Epidermal melanocyte (primary cell): ENCODE data around the gene SYCE1.
"Not testable (repeated sequence)": the region's sequence is repeated elsewhere in the genome, so short reads cannot be mapped to it uniquely, and the experiment has no call there.

ENCODE experiments used
- DNase-seq: peaks from one replicate; pipeline ENCODE4 v3.0.0; 2011; ENCODE audit warnings: low spot score; ENCODE audit not compliant: insufficient read length

The SYCE1 gene, protein sequence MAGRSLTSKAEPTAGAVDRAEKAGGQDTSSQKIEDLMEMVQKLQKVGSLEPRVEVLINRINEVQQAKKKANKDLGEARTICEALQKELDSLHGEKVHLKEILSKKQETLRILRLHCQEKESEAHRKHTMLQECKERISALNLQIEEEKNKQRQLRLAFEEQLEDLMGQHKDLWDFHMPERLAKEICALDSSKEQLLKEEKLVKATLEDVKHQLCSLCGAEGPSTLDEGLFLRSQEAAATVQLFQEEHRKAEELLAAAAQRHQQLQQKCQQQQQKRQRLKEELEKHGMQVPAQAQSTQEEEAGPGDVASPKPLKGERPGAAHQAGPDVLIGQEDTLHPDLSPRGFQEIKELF

DNA sequence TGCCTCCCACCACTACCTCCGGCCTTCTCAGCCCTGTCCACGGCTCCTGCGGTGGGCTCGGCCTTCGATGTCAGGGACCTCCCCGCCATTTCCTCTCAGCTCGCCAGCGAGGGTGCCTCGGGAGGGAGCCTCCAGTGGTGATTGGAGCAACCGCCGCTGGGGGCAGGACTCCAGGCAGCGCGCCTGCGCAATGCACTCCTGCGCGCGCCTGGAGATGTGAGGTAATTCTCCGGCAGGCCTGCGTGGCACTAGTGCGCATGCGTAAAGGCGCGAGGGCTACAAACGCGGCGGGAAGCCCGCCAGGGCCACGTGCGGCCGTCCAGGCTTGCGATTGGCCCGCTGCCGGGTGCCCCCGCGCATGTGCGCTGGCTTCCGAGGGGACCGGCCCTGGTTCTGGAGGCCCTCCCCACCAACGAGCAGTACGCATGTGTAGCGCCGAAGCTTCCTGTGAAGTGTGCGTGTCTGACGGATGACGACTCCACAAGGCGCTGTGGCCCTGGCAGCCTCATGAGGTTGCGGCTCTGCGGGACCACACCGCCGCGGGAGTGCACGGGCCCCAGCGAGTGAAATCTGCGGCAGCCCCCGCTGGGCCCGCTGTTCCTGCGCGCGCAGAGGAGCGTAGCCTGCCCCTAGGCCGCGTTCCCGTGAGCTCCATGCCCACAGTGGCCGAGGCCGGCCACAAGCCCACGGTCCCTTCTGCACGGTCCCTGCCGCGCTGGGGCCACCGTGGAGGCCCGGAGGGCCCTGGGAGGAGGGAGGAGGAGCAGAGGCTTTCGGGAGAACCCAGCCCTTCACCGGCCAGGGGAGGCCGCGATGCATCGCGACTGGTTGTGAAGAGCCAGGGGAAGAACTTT is at the start of gene SYCE1:
TSS of gene SYCE1 (minus strand) at position 143 of the 854 bp plus-strand sequence. CDS start at position 89, 54 bp downstream.
- no peak for DNase-seq

DNA sequence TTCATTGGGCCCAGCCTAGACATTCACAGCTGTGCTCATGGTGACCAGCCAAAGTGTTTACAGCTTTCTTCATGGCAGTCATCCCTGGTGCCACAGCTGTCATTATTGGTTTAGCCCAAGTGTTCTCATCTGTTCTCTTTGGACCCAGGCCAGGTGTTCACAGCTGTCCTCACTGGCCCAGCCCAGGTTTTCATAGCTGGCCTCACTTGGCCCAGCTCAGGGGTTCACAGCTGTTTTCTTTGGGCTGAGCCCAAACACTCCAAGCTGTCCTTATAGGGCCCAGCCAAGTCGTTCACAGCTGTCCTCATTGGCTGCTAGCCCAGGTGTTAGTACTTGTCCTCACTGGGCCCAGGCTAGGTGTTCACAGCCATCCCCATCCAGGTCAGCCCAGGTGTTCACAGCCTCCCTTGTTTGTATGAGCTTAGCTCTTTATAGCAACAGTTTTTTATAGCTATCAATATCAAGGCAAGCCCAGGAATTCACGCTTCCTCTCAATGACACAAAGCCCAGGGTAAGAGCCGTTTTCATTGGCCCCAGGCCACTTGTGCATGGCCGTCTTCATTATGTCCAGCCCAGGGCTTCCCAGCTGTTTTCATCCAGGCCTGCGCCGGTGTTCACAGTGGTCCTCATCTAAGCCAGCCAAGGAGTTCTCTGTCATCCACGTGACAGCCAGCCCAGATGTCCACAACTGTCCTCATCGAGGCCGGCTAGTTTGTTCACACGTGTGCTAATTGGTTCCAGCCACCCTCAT is 49.6 kb upstream of the SYCE1 start:
- DNase-seq = no peak

DNA sequence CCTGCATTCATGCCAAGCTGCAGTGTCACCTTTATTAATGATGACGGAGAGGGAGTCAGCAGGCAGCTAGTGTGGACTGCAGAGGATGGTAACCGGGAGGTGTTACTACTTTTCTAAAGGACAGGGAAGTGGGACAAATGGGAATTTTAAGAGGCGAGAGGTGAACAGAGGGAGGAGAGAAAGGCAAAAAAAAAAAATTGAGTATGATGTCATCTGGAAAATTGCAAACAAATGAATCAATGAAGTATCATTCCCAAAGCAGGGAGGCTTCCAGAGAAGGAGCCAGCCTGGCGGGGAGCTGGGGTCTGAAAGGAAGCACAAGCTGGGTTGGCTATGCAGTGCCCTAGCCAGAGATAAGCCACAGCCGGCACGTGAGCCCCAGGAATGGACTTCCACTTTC is 48.3 kb upstream of the SYCE1 start:
- no peak for DNase-seq

DNA sequence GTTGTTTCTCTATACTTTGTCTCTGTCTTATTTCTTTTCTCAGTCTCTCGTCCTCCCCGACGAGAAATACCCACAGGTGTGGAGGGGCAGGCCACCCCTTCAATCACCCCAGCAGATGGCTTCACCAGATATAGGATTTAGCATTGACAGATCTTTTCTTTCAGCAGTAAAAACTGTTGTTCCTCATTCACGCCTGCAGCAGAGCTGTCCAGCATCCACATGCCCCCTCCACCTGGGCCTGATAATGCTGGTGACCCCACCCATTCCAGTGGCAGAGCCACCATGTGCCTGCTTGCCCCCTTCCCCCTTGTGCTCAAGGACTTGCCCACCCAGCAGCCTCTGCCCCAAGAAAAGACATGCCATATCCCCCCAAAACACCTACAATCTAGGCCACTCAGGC is 45.7 kb upstream of the SYCE1 start:
- no peak for DNase-seq

DNA sequence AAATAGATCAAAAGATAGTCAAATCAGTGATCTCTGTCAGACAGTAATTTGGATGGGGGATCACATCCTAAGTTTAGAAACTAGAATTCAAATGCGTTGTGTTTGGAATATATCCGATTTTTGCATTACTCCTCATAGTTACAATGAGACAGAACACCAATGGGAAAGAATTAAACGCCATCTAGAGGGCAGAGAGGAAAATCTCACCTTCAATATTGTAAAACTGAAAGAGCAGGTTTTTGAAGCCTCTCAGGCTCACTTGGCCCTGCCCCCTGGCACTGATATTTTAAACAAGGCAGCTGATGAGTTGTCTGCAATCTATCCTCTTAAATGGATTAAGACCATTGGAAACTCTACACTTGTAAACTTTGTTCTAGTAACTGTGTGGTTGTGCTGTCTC is 43.5 kb upstream of the SYCE1 start:
- DNase-seq = no peak

DNA sequence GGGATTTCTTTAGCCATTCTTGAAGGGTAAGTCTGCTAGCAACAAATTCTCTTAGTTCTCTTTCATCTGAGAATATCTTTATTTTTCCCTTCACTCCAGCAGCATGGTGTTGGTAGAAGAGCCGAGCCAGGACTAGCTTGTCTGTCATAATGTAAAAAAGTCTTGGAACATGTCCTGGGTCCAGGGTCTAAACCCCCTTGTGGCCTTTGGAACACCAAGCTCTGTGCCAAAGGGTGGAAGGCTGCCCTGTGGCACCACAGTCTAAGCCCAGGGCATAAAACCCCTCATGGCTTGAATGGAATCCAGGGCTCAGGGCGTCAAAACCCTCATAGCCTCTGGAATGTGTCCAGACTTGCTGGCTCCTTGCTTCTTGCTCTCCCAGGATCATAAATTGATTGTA is 38.1 kb upstream of the SYCE1 start:
- DNase-seq = not testable (repeated sequence)

DNA sequence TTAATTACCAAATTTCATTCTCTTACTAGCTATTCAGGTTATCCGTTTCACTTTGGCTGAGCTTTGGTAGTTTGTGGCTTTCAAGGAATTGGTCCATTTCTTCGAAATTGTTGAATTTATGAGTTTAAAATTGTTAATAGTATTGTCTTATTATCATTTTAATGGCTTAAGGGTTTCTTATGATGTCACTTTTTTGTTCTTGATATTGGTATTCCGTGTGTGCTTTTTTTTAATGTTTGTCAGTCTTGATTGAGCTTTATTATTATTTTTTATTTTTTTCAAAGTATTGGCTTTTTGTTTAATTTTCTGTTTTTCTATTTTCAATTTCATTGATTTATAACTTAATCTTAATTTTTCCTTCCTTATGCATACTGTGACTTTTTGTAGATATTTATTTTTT is 35.3 kb upstream of the SYCE1 start:
- no peak for DNase-seq

DNA sequence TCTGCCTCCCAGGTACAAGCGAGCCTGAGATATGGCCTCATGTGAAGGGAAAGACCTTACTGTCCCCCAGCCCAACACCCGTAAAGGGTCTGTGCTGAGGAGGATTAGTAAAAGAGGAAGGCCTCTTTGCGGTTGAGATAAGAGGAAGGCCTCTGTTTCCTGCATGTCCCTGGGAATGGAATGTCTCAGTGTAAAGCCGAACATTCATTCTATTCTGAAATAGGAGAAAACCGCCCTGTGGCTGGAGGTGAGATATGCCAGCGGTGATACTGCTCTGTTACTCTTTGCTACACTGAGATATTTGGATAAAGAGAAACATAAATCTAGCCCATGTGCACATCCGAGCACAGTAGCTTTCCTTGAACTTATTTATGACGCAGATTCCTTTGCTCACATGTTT is 34.5 kb upstream of the SYCE1 start:
- not testable (repeated sequence) for DNase-seq

DNA sequence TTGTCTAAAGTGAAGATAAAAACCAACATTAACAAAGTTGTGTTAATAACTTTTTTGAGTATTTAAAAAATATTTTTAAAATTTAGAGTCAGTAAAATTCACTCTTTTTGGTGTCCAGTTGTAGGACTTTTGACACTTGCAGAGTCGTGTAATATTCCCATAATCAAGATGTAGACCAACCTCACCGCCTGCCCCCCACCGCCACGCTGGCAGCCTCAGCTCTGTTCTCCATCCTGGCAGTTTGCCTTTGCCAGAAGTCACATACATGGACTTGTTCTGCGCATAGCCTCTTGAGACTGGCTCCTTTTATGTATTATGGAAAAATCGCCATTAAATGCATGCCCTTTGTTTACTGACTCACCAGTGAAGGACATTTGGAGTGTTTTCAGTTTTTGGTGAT is 27.3 kb upstream of the SYCE1 start:
- DNase-seq = no peak

DNA sequence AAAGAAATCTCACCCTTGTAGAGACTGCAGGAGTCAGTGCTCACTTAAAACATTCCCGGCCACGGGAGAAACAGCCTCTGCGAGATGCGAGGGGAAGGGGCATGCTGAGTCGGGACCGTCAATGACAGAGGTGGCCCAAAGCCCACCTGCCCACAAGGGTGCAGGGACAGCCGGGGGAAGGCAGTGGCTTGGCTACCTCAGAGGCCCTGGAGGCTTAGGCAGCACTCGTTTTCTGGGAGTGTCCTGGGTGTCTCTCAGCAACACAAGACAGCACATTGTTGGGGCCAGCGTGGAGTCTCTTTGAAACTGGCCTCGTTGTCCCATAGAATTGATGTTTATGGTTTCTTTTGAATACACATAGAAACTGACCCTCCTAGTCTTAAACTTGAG is 25.6 kb upstream of the SYCE1 start:
- DNase-seq = no peak

DNA sequence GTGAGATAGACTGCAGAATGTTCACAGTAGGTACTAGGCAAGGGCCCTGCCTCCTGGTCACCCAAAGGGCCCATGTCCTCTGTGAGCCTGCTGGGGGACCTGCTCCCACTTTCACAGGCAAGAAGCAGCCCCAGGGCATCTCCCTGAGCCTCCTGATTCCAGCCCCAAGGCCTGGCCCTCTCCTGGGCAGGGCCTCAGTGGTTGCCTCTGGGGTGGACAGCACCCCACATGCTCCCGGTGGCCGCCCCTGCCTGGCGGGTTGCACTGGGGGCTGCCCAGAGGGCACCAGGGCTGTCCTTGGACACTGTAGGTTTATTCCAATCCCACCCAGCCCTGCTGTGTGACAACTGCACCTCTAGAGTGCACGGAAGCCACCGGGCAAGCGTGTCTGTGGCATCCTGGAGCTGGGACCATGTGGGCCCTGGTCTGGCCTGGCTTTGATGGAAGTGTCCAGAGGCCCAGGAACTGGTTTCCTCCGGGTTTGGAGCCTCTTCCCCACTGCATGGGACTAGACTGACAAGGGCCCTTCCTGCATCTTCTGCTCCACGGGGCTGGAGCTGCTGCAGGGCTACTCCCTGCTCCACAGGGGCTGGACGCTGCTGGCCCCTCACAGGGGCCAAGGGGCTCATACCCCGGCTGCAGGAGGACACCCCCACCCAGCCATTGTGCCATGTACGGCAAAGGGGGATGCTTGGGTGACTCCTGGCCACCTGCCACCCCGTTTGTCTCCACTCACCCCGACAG is 25.0 kb upstream of the SYCE1 start:
- DNase-seq = no peak

DNA sequence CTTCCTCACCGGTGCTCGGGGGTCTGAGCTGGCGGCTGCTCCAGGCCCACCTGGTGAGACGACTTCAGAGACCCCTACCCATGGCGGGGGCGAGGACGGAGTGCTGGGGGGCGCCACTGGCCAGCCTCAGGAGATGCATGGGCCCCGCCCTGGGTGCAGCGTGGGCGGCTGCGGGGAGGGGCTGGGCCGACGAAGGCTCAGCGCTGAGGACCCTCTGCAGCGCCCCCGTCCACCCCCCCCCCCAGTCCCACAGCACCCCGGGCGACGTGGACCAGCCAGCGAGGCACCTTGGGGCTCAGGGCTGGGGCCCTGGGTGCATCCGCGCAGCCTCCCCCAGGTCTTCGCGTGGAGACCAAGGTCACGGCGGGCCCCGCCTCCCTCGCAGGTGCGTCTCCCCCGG is 11.7 kb upstream of the SYCE1 start:
- not testable (repeated sequence) for DNase-seq

DNA sequence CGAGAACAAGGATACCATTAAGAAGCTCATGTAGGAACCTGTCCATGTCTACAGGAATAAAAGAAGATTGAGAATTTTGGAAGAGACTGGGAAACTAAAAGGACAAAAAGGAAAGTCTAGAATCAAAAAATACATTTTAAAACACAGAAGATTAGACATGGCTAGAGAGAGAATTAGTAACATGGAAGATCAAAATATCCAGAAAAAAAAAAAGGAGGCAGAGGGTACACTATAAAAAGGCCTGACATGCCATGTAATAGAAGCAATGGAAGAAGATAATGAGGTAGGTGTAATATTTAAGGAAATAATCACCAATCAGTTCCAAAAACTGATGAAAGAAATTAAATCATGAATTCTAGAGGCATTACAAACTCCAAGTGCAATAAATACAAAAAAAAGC is 8.1 kb upstream of the SYCE1 start:
- DNase-seq = not testable (repeated sequence)

DNA sequence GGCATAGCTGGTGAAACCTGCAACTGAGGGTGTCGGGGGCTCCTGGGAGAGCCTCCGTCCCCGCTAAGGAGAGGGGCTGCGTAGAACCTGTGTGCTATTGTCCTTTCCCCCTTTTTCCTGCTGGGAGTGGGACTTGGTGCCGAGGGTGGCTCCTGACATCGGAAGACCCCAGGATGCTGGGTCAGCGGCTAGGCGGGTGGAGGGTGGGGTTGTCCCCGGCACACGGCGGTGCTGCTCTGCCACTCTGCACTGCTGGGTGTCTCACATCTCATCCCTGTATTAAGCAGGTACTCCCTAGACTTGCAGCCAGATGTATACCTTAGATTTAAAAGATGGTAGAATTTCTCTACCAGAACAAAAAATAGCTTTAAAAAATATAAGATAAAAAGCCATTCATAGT is 6.7 kb upstream of the SYCE1 start:
- not testable (repeated sequence) for DNase-seq

DNA sequence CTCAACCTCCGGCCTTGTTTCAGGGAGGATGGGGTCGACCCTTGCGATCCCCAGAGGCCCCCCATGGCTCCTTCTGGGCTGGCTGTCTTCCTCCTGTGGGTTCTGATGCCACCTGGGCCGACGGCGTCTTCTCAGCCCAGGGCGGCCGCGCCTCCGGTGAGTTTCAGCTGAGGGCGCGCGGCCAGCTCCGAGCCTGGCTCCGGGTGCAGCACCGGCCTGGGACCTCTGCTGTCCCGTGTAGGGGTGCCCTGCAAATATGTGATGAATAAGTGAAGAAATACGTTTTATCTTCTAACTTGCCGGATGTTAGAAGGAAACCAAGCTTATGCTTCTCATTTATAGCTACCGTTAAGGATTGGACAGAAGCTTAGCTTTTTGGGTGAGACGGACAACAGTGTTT is 4.4 kb upstream of the SYCE1 start:
- not testable (repeated sequence) for DNase-seq

DNA sequence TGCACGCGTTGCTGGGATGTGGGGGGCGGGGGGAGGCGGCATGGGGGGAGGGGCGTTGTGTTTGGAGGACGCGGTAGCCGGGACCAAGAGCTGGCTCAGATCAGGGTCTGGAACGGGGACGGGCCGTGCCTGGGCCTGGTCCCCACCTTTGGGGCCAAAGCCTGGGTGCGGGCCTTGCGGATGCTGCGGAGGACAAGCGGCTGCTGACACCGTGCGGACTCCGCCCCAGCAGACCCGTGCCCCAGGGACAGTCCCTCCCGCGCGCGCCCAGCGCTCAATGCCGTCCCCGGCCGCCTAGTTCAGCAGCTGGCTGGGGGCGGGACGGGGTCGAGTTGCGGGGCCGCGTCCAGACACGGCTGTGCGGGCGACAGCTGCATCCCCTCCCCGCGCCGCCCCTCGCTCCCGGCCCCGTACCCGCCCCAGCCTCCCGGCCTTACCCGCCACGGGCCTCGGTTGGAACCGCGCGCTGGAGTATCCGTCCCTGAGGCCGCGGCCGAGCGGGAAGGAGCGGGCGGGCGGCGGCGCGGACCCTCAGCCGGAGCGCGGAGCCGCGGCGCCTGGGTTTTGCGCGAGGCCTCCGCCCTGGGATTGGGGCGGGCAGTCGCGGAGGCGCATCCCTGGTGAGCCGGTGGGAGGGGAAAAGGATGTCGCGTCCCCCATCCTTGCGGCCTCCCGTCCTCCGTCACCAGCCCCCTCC is 3.6 kb upstream of the SYCE1 start:
- not testable (repeated sequence) for DNase-seq

DNA sequence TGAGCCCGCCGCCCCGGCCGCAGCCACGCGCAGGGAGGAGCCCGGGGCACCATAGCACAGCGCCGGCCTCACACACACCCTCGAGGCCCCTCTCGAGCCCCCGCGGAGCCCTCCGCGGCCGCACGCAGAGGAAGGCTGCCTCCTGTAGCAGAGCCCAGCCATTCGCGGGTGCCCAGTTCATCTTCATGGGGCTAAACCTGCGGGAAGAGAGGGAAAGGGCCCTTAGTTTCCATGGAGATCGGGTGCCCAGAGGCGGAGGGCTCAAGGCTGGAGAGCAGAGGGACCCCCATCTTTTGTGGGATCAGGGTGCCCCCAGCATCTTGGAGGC is 2.9 kb upstream of the SYCE1 start:
- no peak for DNase-seq

DNA sequence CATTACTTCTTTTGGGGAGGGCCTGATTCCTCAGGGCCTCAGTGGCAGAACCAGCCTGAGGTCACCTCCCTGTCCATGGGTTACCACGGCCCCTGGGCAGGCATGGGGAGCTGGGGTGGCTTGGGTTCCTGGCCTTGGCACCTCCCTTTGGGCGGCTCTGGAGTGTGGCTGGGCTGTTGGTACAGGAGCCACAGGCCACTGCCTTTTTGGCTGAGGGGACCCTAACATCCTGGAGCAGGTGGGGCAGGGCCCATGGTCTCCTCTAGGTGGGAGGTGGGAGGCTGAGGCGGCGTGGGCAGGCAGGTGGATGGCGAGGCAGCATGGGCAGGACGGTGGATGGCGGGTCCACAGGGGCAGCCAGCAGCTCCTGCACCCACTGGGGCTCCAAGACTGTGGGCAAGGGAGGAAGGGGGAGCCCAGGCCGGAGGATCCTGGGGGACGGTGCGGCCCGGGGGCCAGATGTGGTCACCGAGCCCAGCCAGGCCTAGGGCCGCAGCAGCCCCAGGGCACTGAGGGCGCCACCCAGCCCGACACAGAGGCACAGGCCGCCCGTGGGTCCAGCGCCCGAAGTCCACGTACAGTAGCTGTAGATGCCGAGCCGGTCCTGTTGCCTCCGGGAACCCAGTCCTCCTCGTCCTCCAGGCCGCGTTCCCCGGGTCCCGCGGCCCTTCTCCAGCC is 2.4 kb upstream of the SYCE1 start:
- no peak for DNase-seq

DNA sequence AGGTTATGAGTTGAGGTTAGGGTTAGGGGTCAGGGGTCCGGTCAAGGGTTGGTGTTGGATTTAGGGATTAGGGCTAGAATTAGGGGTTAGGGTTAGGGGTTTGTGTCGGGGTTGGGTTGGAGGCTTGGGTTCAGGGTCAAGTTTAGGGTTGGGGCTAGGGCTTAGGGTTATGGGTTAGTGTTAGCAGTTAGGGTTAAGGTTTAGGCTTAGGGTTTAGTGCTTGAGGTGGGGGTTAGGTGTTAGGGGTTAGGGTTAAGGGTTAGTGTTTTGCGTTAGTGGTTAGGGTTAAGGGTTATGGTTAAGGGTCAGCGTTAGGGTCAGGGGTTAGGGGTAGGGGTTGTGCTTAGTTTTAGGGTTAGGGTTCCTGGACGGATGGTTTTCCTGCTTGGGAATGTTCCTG is 1.7 kb upstream of the SYCE1 start:
- DNase-seq = no peak

DNA sequence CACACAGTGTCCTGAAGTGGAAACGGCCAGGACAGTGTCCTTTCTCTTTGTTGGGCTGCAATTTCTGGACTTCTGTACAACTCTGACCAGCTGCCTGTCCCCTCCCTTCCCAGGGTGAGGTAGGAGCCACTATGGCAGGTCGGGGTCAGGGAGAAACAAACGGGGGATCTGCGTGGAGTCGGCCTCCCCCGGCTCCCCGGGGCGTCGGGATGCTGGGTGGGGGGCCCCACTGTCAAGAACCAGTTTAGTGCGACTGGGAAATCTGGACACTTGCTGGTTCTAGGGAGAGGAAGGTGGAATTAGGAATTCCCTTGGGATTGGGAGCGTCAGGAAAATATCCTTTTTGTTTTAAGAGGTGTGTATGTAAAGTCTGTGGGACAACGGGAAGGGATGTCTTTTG is 567 bp downstream of the SYCE1 start:
- DNase-seq = no peak
